Measurements from ENCODE around the gene CIC. TPM values are rescaled to one million over a fixed set of nuclear protein-coding genes. Genes with fewer than 3 reads are reported as not detected.

CIC gene
- total RNA-seq, 4 donors from 2014 or later, result 25.1 to 54.9 (median 27.9) TPM

- peaks cover 20 to 78% (median 28%) of the 10 kb centered on the region in 3 donors for H3K4me1 ChIP-seq
- WGBS, 2 donors, result 0% methylated on average over 7 to 35 of the region's 76 CpGs
- peak within 1 kb of the TSS; percentile 80 to 98 (median 90) for H3K4me3 ChIP-seq
- peaks cover 0 to 25% (median 0%) of the 10 kb centered on the region in 3 donors for H3K36me3 ChIP-seq
- peak within 1 kb of the TSS; percentile 89 to 98 (median 96) for H3K27ac ChIP-seq
- intact Hi-C loops (cut with DNase I), result loop anchor here (10.0 kb wide), 1 partner anchor 52 kb away; no protein-coding TSS in a partner anchor
- no peaks in the 10 kb centered on the region for H3K9me3 ChIP-seq
- peak; percentile 99 for DNase-seq
- H3K27me3 ChIP-seq, result no peaks in the 10 kb centered on the region
- TF ChIP-seq CTCF (IDR thresholded peaks at IDR 0.05), result peak in 1 of 6 experiments; percentile 16
- peak in 3 of 4 donors; percentile 83 to 88 (median 84) for TF ChIP-seq POLR2A (IDR thresholded peaks at IDR 0.05)
Measured at GRCh38 chr19:42242512-42243409, 26.3 kb upstream of the CIC start, which contains the start of gene GSK3A. Gene GSK3A, minus strand, starts transcription at chr19:42242602. Its CDS starts 137 bp downstream, at chr19:42242465.

DNA sequence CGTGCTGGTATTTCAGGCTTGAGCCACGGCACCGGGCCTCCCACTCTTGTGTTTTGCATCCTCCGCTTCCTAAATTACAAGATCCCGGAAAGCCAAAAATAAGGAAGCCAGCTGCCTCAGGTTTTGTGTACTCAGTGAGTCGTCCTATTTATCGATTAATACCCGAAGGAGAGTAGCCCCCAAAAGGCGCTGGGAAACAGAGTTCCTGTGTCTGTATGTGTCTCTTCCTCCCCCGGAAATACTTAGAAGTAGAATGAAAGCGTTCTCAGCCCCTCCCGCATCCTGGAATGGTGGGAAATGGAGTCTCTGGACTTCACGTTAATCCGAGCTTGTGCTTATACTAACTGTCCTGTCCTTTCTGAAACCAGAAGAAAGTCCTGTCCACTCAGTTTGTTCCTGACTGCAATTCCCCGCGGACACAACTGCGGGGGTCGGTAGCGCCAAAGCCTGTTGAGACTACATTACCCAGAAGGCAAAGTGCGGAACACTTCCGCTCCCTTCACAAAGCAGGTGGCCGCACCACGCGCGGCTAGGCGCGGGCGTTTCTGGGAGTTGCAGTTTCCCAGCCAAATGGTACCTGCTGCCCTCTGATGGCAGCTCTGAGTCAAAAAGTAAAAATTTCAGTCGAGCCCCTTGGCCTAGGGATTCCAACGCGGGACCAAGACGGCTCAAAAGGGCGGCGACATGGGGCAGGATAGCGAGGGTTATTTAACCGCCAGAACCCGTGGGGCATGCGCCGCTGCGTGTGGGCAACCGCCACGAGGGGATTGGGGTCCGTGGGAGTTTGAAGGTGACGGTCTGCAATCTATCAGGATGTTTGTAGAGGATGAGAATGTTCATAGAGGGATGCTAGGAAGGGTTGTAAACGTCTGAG lies 24.5 kb upstream of the CIC start:
- H3K27me3 ChIP-seq, result no peaks in the 10 kb centered on the region
- H3K36me3 ChIP-seq, result peaks cover 2 to 22% (median 5%) of the 10 kb centered on the region in 3 donors
- peak overlapping the region; percentile 80 to 98 (median 90) for H3K4me3 ChIP-seq
- H3K9me3 ChIP-seq, result no peaks in the 10 kb centered on the region
- 2 to 3% methylated on average over 26 to 27 of the region's 45 CpGs for WGBS, 2 donors
- H3K4me1 ChIP-seq, result peaks cover 20 to 87% (median 28%) of the 10 kb centered on the region in 3 donors
- intact Hi-C loops (cut with DNase I), result loop anchor here (10.0 kb wide), 1 partner anchor 50 kb away; no protein-coding TSS in a partner anchor
- DNase-seq, result peak; percentile 66
- TF ChIP-seq CTCF (IDR thresholded peaks at IDR 0.05), result peak; percentile 59 to 84 (median 68)
- peak in 3 of 4 donors; percentile 14 to 74 (median 49) for TF ChIP-seq POLR2A (IDR thresholded peaks at IDR 0.05)
- H3K27ac ChIP-seq, result peak overlapping the region; percentile 89 to 98 (median 96)

GRCh38 chr19:42245231-42245630 lies 23.8 kb upstream of the CIC start:
- DNase-seq, result no peak
- intact Hi-C loops (cut with DNase I), result loop anchor here (10.0 kb wide), 1 partner anchor 50 kb away; no protein-coding TSS in a partner anchor
- WGBS, 2 donors, result 70 to 73% methylated on average over 10 of the region's 10 CpGs
- peaks cover 20 to 87% (median 29%) of the 10 kb centered on the region in 3 donors for H3K4me1 ChIP-seq
- no peaks in the 10 kb centered on the region for H3K9me3 ChIP-seq
- H3K27ac ChIP-seq, result peak overlapping the region; percentile 89 to 98 (median 96)
- H3K36me3 ChIP-seq, result peaks cover 4 to 22% (median 6%) of the 10 kb centered on the region in 3 donors
- H3K4me3 ChIP-seq, result peak overlapping the region in 2 of 4 donors; percentile 80 to 98
- TF ChIP-seq POLR2A (IDR thresholded peaks at IDR 0.05), result no peak
- TF ChIP-seq CTCF (IDR thresholded peaks at IDR 0.05), result no peak
- H3K27me3 ChIP-seq, result no peaks in the 10 kb centered on the region

DNA sequence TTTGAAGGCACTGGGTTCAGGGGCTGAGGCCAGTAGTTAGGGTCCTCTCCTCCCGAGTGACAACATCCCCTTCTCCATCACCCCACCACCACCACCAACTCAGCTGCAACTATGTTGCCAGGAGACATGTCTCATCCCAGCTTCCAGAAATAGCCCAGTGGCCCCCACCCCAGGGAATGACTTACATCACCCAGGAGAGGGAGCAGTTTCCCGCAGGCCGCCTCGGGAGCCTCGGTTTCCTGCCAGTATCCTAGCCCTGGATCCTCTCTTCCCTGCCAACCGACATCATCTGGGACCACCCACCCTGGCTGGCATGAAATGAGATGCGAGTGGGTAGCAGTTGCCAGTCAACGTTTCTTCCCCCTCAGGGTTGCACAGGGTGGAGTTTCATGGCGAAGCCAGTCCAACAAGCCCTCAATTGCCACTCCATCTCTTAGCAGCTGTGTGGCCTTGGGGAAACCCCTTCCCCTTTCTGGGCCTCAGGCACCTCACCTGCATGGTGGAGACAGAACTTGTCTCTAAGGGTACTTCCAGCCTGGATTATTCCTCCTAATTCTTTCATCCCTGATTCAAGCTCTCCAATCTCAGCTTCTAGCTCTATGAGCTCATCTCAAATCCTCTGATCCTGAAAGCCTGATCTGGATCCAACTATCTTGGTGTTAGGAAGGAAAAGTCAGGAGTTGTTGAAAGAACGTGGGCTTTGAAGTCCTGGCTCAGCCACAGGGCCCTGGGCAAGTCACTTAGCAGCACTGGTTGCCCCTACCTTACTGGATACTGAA lies 22.7 kb upstream of the CIC start:
- Histone ChIP-seq H3K27ac (peak overlapping the region in 3 of 4 donors; percentile 46 to 98 (median 62)), H3K4me3 (no peak overlapping the region), H3K27me3 (no peaks in the 10 kb centered on the region), H3K9me3 (no peaks in the 10 kb centered on the region), H3K36me3 (peaks cover 4 to 22% (median 6%) of the 10 kb centered on the region in 3 donors), H3K4me1 (peaks cover 25 to 87% (median 30%) of the 10 kb centered on the region in 3 donors)
- 0 to 25% methylated on average over 5 to 9 of the region's 10 CpGs for WGBS, 2 donors
- TF ChIP-seq CTCF (IDR thresholded peaks at IDR 0.05) (peak; percentile 24 to 67 (median 53)), POLR2A (IDR thresholded peaks at IDR 0.05) (no peak)
- intact Hi-C loops (cut with DNase I), result loop anchor here (10.0 kb wide), 1 partner anchor 48 kb away; no protein-coding TSS in a partner anchor
- DNase-seq, result no peak

Measured in esophagus squamous epithelium (tissue), 5 donors.